HCT116 (cell line): Measurements from ENCODE around the gene CAPN10. TPM values are rescaled to one million over a fixed set of nuclear protein-coding genes. Genes with fewer than 3 reads are reported as not detected.

Experiments used
- ATAC-seq: fragments of 200-7000 bp; cut with Tn5 transposase; 2 replicates; pipeline ENCODE4 v1.9.1; 2020; ENCODE audit warnings: mild to moderate bottlenecking, moderate library complexity
- BruUV-seq: library from RNA; stranded (reverse); fragments of 400-500 nt; replicated peaks from 2 replicates; lab custom pipeline; 2021; lab: Mats Ljungman, UMichigan
- CTCF ChIA-PET: fragments of 300-600 bp; sonication (Branson Sonifier 250); formaldehyde crosslinking; loops from one replicate; lab custom pipeline; 2021; ENCODE audit warnings: antibody characterized with exemption; lab: Charles Lee
- POLR2A ChIA-PET: fragments of 300-600, 350-600 bp; sonication (Branson Sonifier 250); formaldehyde crosslinking; loops from one replicate; lab custom pipeline; 2021; ENCODE audit warnings: antibody characterized with exemption; lab: Charles Lee
- RAD21 ChIA-PET, 2 experiments: fragments of 300-600 bp; sonication (Branson Sonifier 250); formaldehyde crosslinking; loops; one replicate each; lab custom pipeline; 2023; ENCODE audit warnings: low total read pairs in 2 of 2; ENCODE audit not compliant: uncharacterized antibody in 2 of 2, unreplicated experiment in 2 of 2, low non-redundant PET in 1 of 2; lab: Charles Lee
- DNase-seq: peaks from one replicate; pipeline ENCODE4 v3.0.0-alpha.2; 2010; ENCODE audit warnings: low read depth, low spot score
- H2AFZ ChIP-seq: fragments of 200-600 bp; shearing (Covaris generic), sonication (generic); 2 replicates; pipeline ENCODE4 v1.6.1; 2017; ENCODE audit warnings: low read depth, mixed run types, mixed read lengths, antibody characterized with exemption, low read length; ENCODE audit not compliant: poor library complexity, severe bottlenecking
- H3K27ac ChIP-seq: 2 replicates; pipeline ENCODE4 v1.5.1; 2012; ENCODE audit warnings: low read depth, low read length
- H3K27me3 ChIP-seq: fragments of 200-600 bp; sonication (generic); 2 replicates; pipeline ENCODE4 v1.6.1; 2016; ENCODE audit warnings: mixed run types, low read length, mixed read lengths; ENCODE audit not compliant: insufficient read depth
- H3K36me3 ChIP-seq, 2 experiments: fragments of 200-500 bp in 1 of 2; fragments of 200-600 bp in 1 of 2; sonication (Bioruptor generic) in 1 of 2; sonication (generic) in 1 of 2; 2 replicates each; pipeline versions ENCODE4 v1.5.1 to v1.6.1; 2014 to 2016; ENCODE audit warnings: low read length in 2 of 2, inconsistent platforms in 1 of 2, mixed read lengths in 1 of 2, mixed run types in 1 of 2; ENCODE audit not compliant: insufficient read depth in 2 of 2, control insufficient read depth in 1 of 2
- H3K4me1 ChIP-seq, 2 experiments: fragments of 200-600 bp in 1 of 2; sonication (generic) in 1 of 2; 2 replicates each; pipeline versions ENCODE4 v1.5.1 to v1.6.1; 2012 to 2017; ENCODE audit warnings: low read length in 2 of 2, inconsistent platforms in 1 of 2, mild to moderate bottlenecking in 1 of 2, mixed read lengths in 1 of 2, mixed run types in 1 of 2, moderate library complexity in 1 of 2; ENCODE audit not compliant: insufficient read depth in 2 of 2, control insufficient read depth in 1 of 2
- H3K4me2 ChIP-seq: fragments of 200-600 bp; sonication (generic); 2 replicates; pipeline ENCODE4 v1.6.1; 2017; ENCODE audit warnings: mixed run types, low read length, mixed read lengths
- H3K4me3 ChIP-seq, 2 experiments: fragments of 200-600 bp in 1 of 2; sonication (generic) in 1 of 2; replicated peaks in 1 of 2; 2 replicates each; pipeline ENCODE4 v1.5.1; 2011 to 2016; ENCODE audit warnings: low read length in 2 of 2, control low read depth in 1 of 2, low read depth in 1 of 2, mild to moderate bottlenecking in 1 of 2, mixed read lengths in 1 of 2, mixed run types in 1 of 2
- H3K79me2 ChIP-seq: fragments of 200-600 bp; sonication (generic); 2 replicates; pipeline ENCODE4 v1.6.1; 2017; ENCODE audit warnings: mild to moderate bottlenecking, mixed run types, low read length, moderate library complexity, mixed read lengths; ENCODE audit not compliant: insufficient read depth
- H3K9ac ChIP-seq: fragments of 200-600 bp; sonication (generic); 2 replicates; pipeline ENCODE4 v1.6.1; 2016; ENCODE audit warnings: low read length, mixed read lengths
- H3K9me2 ChIP-seq: fragments of 200-600 bp; sonication (generic), shearing (Covaris generic); 2 replicates; pipeline ENCODE4 v1.6.1; 2017; ENCODE audit warnings: mixed run types, mild to moderate bottlenecking, moderate library complexity; ENCODE audit not compliant: insufficient read depth
- H3K9me3 ChIP-seq, 2 experiments: fragments of 200-500 bp in 1 of 2; fragments of 200-600 bp in 1 of 2; sonication (Bioruptor generic) in 1 of 2; sonication (generic) in 1 of 2; 2 replicates each; pipeline ENCODE4 v1.6.1; 2014 to 2017; ENCODE audit warnings: low read length in 2 of 2, mixed read lengths in 2 of 2, inconsistent platforms in 1 of 2, low read depth in 1 of 2, mild to moderate bottlenecking in 1 of 2, mixed run types in 1 of 2, moderate library complexity in 1 of 2; ENCODE audit not compliant: control insufficient read depth in 1 of 2, insufficient read depth in 1 of 2
- H4K20me1 ChIP-seq: fragments of 200-600 bp; sonication (generic), shearing (Covaris generic); 2 replicates; pipeline ENCODE4 v1.6.1; 2017; ENCODE audit warnings: mixed run types, mild to moderate bottlenecking, moderate library complexity; ENCODE audit not compliant: insufficient read depth
- CBX3 ChIP-seq: IDR thresholded peaks from 2 replicates; pipeline ENCODE4 v1.6.1; 2012; ENCODE audit warnings: low read depth
- CTCF ChIP-seq, 3 experiments: fragments of 200-600 bp in 1 of 3; sonication (generic) in 1 of 3; IDR thresholded peaks in 2 of 3; conservative IDR thresholded peaks in 1 of 3; 2 replicates each; pipeline ENCODE4 v1.5.1; 2012 to 2017; ENCODE audit warnings: low read depth in 2 of 3, low read length in 2 of 3, antibody characterized with exemption in 1 of 3, borderline replicate concordance in 1 of 3, control low read depth in 1 of 3, mild to moderate bottlenecking in 1 of 3, mixed read lengths in 1 of 3, mixed run types in 1 of 3, moderate library complexity in 1 of 3; ENCODE audit not compliant: insufficient read depth in 1 of 3
- EGR1 ChIP-seq: IDR thresholded peaks from 2 replicates; pipeline ENCODE4 v1.6.1; 2012; ENCODE audit warnings: low read depth
- EZH2 ChIP-seq: fragments of 200-600 bp; sonication (generic); IDR thresholded peaks from 2 replicates; pipeline ENCODE4 v1.6.1; 2017; ENCODE audit warnings: antibody characterized with exemption, mixed run types
- EZH2phosphoT487 ChIP-seq: fragments of 200-600 bp; IDR thresholded peaks from 2 replicates; pipeline ENCODE4 v1.6.1; 2018; ENCODE audit warnings: antibody characterized with exemption, borderline replicate concordance
- FOSL1 ChIP-seq: IDR thresholded peaks from 2 replicates; pipeline ENCODE4 v1.6.1; 2012; ENCODE audit warnings: low read depth
- JUND ChIP-seq: IDR thresholded peaks from 2 replicates; pipeline ENCODE4 v1.6.1; 2012
- RAD21 ChIP-seq: IDR thresholded peaks from 2 replicates; pipeline ENCODE4 v1.6.1; 2012; ENCODE audit warnings: low read depth, mild to moderate bottlenecking
- REST ChIP-seq: IDR thresholded peaks from 2 replicates; pipeline ENCODE4 v1.6.1; 2012; ENCODE audit warnings: low read depth
- SRF ChIP-seq: IDR thresholded peaks from 2 replicates; pipeline ENCODE4 v1.6.1; 2012; ENCODE audit warnings: low read depth
- ZNF274 ChIP-seq: fragments of 200-500 bp; sonication (Bioruptor generic); IDR thresholded peaks from 2 replicates; pipeline ENCODE4 v1.6.1; 2014; ENCODE audit warnings: mild to moderate bottlenecking, low read depth, low read length, inconsistent platforms
- intact Hi-C: fragments of 100-400 bp; cut with micrococcal nuclease; formaldehyde crosslinking; loops from 2 replicates; pipeline ENCODE4 v1.10.0; 2022
- total RNA-seq: library from RNA; stranded (reverse); gene quantifications from one replicate; pipeline ENCODE4 v1.2.1, GENCODE V29; 2021; ENCODE audit not compliant: unreplicated experiment
- TF ChIP-seq, protein P1 (sequence below): IDR thresholded peaks from 2 replicates; pipeline ENCODE4 v1.6.1; 2011; ENCODE audit warnings: mild to moderate bottlenecking, low read length, moderate library complexity; ENCODE audit not compliant: insufficient replicate concordance; ENCODE audit errors: extremely low read depth

The CAPN10 gene
- total RNA-seq, 1 experiment from 2014 or later: 40.7 TPM

DNA sequence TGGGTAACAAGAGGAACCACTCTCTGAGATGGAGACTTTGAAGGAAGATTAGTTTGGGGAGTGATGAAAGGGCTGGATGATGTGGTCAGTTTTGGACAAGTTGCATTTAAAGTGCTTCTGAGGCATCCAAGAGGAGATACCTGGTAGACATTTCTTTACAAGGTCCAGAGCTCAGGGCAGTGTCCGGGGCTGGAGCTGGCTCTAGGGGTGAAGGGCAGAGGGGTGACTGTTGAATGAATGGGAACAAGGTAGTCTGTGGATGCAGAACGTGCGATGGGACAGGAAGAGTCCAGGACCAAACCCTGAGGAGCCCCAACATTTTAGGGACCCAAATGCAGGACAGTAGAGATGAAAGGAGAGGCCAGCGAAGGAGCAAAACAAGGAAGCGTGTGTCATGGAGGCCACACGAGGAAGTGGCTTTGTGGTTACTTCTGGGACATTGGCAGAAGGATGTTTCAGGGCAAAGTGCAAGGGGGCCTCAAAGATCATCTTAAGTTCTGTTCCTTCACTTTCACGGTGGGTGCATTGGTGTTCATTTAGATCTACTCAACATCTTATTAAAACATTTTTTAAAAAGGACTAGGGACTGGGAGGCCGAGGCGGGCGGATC, 25.2 kb downstream of the CAPN10 start (continued):
- no peak for TF ChIP-seq REST
- TF ChIP-seq, protein P1, sequence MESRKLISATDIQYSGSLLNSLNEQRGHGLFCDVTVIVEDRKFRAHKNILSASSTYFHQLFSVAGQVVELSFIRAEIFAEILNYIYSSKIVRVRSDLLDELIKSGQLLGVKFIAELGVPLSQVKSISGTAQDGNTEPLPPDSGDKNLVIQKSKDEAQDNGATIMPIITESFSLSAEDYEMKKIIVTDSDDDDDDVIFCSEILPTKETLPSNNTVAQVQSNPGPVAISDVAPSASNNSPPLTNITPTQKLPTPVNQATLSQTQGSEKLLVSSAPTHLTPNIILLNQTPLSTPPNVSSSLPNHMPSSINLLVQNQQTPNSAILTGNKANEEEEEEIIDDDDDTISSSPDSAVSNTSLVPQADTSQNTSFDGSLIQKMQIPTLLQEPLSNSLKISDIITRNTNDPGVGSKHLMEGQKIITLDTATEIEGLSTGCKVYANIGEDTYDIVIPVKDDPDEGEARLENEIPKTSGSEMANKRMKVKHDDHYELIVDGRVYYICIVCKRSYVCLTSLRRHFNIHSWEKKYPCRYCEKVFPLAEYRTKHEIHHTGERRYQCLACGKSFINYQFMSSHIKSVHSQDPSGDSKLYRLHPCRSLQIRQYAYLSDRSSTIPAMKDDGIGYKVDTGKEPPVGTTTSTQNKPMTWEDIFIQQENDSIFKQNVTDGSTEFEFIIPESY: no peak
- TF ChIP-seq EZH2phosphoT487: no peak
- TF ChIP-seq ZNF274: no peak
- no peak for TF ChIP-seq EZH2

DNA sequence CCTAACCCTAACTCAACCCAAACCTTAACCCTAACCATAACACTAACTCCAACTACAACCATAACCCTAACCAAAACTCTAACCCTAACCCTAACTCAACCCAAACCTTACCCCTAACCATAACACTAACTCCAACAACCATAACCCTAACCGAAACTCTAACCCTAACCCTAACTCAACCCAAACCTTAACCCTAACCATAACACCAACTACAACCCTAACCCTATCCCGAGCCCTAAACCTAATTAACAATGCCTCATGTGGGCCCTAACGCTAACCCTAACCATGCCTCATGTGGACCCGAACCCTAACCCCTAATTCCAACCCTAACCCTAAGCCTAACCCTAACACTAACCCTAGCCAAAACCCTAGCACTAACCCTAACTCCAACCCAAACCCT, 27.2 kb downstream of the CAPN10 start:
- Histone ChIP-seq H3K9me2 (no peaks in the 10 kb centered on the region), H3K27ac (no peak overlapping the region), H3K4me1 (no peaks in the 10 kb centered on the region), H3K79me2 (no peaks in the 10 kb centered on the region), H4K20me1 (no peaks in the 10 kb centered on the region), H3K4me2 (no peak overlapping the region), H3K9me3 (peaks cover 0 to 11% of the 10 kb centered on the region in 2 experiments; a peak in 2 of 4 replicates), H3K27me3 (no peaks in the 10 kb centered on the region), H3K4me3 (no peak overlapping the region), H2AFZ (no peak overlapping the region), H3K9ac (no peak overlapping the region), H3K36me3 (no peaks in the 10 kb centered on the region)
- no TSS peak for BruUV-seq
- no peak for DNase-seq
- intact Hi-C loops: no loop called here
- ChIA-PET CTCF (no interaction called here), RAD21 (no interaction called here), POLR2A (no interaction called here)
- no peak for ATAC-seq
- no peak for TF ChIP-seq RAD21
- TF ChIP-seq FOSL1: no peak
- no peak for TF ChIP-seq CBX3
- TF ChIP-seq JUND: no peak
- TF ChIP-seq ZNF274: no peak
- no peak for TF ChIP-seq CTCF (IDR thresholded peaks at IDR 0.05 in 2 of 3, conservative IDR thresholded peaks at IDR 0.05 in 1 of 3; ENCODE audit: borderline replicate concordance in 1 of 3, insufficient read depth in 1 of 3, low read depth in 2 of 3, low read length in 2 of 3)
- TF ChIP-seq EGR1: no peak
- no peak for TF ChIP-seq REST
- TF ChIP-seq SRF: no peak
